Parathyroid adenoma (tissue), 2 donors: Measurements from ENCODE around the gene DUSP10.

Source experiments
- H2AFZ ChIP-seq: fragments of 300-600 bp; sonication (generic); one replicate; pipeline ENCODE4 v1.7.0; 2017; ENCODE audit warnings: antibody characterized with exemption, mild to moderate bottlenecking
- H3K27ac ChIP-seq: fragments of 300-600 bp; sonication (generic); one replicate; pipeline ENCODE4 v1.7.0; 2017
- H3K27me3 ChIP-seq: fragments of 300-600 bp; sonication (generic); one replicate; pipeline ENCODE4 v1.7.0; 2017; ENCODE audit warnings: low read length; ENCODE audit not compliant: control insufficient read depth, insufficient read depth
- H3K36me3 ChIP-seq: fragments of 300-600 bp; sonication (generic); one replicate; pipeline ENCODE4 v1.7.0; 2017; ENCODE audit warnings: low read length; ENCODE audit not compliant: control insufficient read depth, insufficient read depth
- H3K4me1 ChIP-seq: fragments of 300-600 bp; sonication (generic); one replicate; pipeline ENCODE4 v1.7.0; 2017; ENCODE audit warnings: control low read depth
- H3K4me2 ChIP-seq: fragments of 300-600 bp; sonication (generic); one replicate; pipeline ENCODE4 v1.7.0; 2017; ENCODE audit warnings: low read length
- H3K4me3 ChIP-seq: fragments of 300-600 bp; sonication (generic); one replicate; pipeline ENCODE4 v1.7.0; 2017; ENCODE audit warnings: low read depth, low read length
- H3K79me2 ChIP-seq: fragments of 300-600 bp; sonication (generic); one replicate; pipeline ENCODE4 v1.7.0; 2017; ENCODE audit warnings: control low read depth
- H3K9ac ChIP-seq: fragments of 300-600 bp; sonication (generic); one replicate; pipeline ENCODE4 v1.7.0; 2017; ENCODE audit warnings: mild to moderate bottlenecking
- H3K9me3 ChIP-seq: fragments of 300-600 bp; sonication (generic); one replicate; pipeline ENCODE4 v1.7.0; 2017; ENCODE audit warnings: low read length; ENCODE audit not compliant: control insufficient read depth
- CTCF ChIP-seq: fragments of 300-600 bp; sonication (generic); IDR thresholded peaks from one replicate; pipeline ENCODE4 v1.7.0; 2017; ENCODE audit warnings: antibody characterized with exemption, mild to moderate bottlenecking
- donor health status: primary hyperparathyroidism.

The DUSP10 gene

DNA sequence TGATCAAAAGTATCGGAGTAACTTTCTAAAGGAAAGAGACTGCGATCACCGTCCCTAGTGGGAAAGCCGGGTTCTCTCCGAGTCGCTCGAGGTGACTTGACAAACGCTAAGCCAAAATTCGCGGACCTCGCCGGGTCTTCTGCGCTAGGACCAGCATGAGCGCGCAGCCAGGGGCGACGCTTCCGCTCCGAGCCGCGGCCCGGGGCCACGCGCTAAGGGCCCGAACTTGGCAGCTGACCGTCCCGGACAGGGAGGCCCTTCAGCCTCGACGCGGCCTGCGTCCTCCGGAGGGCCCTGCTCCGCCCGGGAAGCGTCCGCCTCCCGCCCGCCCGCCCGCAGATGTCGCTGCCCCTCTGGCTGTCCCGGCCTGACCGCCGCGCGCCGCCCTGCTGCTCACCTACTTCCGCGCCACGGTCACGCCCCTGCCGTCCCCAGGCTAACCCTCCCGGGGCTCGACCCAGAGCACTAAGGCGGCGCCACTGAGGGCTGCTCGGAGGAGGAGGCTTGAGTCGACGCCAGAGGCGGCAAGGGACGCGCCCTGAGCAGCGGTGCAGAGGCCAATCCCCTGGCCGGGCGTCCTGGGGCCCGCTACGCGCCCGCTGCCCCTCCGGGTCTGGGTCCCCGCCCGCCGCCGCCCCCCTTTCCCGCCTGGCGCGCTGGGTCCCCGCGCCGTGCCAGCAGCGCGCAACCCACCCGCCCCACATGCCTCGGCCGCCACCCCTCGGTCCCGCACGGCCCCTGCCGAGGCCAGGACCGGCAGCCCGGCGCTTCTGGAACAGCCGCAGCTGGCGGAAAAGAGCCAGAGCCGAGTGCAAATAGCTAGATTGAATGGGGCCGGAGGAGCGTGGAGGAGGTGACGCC lies 896 bp upstream of the DUSP10 start:
- Histone ChIP-seq H3K27me3 (no peaks in the 10 kb centered on the region), H3K9me3 (no peaks in the 10 kb centered on the region), H3K4me1 (no peaks in the 10 kb centered on the region), H3K4me2 (peak overlapping the region; percentile 94), H3K36me3 (no peaks in the 10 kb centered on the region), H3K4me3 (peak overlapping the region; percentile 92), H2AFZ (peak overlapping the region; percentile 94), H3K9ac (peak overlapping the region; percentile 57), H3K27ac (peak overlapping the region; percentile 97), H3K79me2 (no peaks in the 10 kb centered on the region)
- no peak for TF ChIP-seq CTCF

DNA sequence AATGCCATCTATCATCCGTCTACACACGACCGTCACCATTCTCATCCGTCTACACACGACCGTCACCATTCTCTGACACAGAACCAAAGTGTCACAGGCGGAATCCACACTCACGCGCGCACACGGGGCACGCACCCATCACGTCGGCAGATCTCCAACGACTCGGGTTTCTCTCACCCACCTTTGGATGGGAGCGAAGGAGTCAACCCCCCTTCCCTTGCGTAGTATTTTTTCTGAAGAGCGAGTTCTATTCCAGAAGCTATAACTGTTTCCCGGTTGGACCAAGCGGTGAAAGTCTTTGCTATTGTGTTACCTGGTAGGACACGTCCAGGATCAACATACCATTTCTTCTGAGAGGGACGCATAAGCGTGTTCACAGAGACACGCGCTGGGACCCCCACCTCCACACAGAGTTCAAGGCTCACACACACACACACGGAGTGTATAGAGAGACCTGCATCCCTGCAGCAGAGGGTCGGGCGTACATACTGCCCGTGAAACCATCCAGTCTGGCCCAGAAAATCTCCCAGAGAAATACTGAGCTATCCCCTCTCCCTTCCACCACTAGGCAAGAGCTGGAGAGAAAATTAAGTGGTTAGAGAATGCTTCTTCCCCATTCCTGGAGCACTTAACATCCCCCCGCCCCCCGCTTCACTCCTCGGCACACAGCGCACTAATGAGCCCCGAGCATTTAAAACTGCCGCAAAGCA lies 741 bp downstream of the DUSP10 start:
- Histone ChIP-seq H3K79me2 (no peaks in the 10 kb centered on the region), H3K27ac (peak overlapping the region; percentile 97), H3K4me1 (no peaks in the 10 kb centered on the region), H3K9me3 (no peaks in the 10 kb centered on the region), H3K4me2 (peak overlapping the region; percentile 66), H3K9ac (peak overlapping the region; percentile 19), H2AFZ (peak overlapping the region; percentile 78), H3K4me3 (peak overlapping the region; percentile 92), H3K27me3 (no peaks in the 10 kb centered on the region), H3K36me3 (no peaks in the 10 kb centered on the region)
- no peak for TF ChIP-seq CTCF

- H3K4me3 ChIP-seq, result peak overlapping the region; percentile 92
- no peaks in the 10 kb centered on the region for H3K27me3 ChIP-seq
- H2AFZ ChIP-seq, result peak overlapping the region; percentile 78
- H3K9ac ChIP-seq, result no peak overlapping the region
- no peaks in the 10 kb centered on the region for H3K36me3 ChIP-seq
- peak overlapping the region; percentile 66 for H3K4me2 ChIP-seq
- no peaks in the 10 kb centered on the region for H3K79me2 ChIP-seq
- no peaks in the 10 kb centered on the region for H3K9me3 ChIP-seq
- TF ChIP-seq CTCF, result no peak
- no peak overlapping the region for H3K27ac ChIP-seq
- H3K4me1 ChIP-seq, result no peaks in the 10 kb centered on the region
Observed at GRCh38 chr1:221740369-221740992, 1.4 kb downstream of the DUSP10 start.

DNA sequence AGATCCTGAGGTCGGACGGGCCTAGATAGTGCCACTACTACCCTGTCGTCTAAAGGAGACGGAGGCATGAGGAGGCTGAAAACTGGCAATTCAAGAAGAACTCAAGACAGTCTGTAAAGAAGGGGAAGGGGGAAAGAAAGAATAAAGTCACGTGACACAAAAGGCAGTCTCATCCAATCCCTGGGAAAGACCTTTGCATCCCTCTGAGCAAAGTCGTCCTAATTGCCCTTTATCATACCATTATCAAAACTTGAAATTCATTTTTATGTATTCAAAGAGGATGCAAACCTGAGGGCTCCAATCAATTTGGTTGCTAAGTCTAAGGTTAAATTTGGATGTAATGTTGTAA lies 2.2 kb downstream of the DUSP10 start:
- Histone ChIP-seq H3K27ac (no peak overlapping the region), H3K4me1 (no peaks in the 10 kb centered on the region), H3K79me2 (no peaks in the 10 kb centered on the region)

More for the DNA sequence above, 2.2 kb downstream of the DUSP10 start:
- no peak for TF ChIP-seq CTCF
- H3K4me2 ChIP-seq, result no peak overlapping the region
- H3K9me3 ChIP-seq, result no peaks in the 10 kb centered on the region
- H3K9ac ChIP-seq, result no peak overlapping the region
- H3K36me3 ChIP-seq, result no peaks in the 10 kb centered on the region
- H2AFZ ChIP-seq, result no peak overlapping the region
- no peak overlapping the region for H3K4me3 ChIP-seq
- H3K27me3 ChIP-seq, result no peaks in the 10 kb centered on the region
